Natural killer cell (primary cell): ENCODE measurements around the gene MCOLN1. TPM values are rescaled to one million over a fixed set of nuclear protein-coding genes. Genes with fewer than 3 reads are reported as not detected.

ENCODE experiments used
- ATAC-seq, 3 donors: fragments of 150-1000 bp in 2 of 3; fragments of 200-7000 bp in 1 of 3; cut with Tn5 transposase; 1 replicate in 1 of 3; 2 replicates in 2 of 3; pipeline ENCODE4 v1.10.0; 2021; ENCODE audit warnings: mild to moderate bottlenecking in 2 of 3, moderate library complexity in 2 of 3
- DNase-seq, 2 donors: peaks; one replicate each; pipeline versions ENCODE4 v3.0.0 to v3.0.0-alpha.2; 2013 to 2021; ENCODE audit warnings: mixed read lengths in 1 of 2
- H3K27ac ChIP-seq: one replicate; pipeline ENCODE4 v1.5.1; 2013; ENCODE audit warnings: mild to moderate bottlenecking, low read length
- H3K27me3 ChIP-seq: one replicate; pipeline ENCODE4 v1.6.1; 2013; ENCODE audit warnings: low read length; ENCODE audit not compliant: control insufficient read depth, insufficient read depth
- H3K36me3 ChIP-seq: one replicate; pipeline ENCODE4 v1.6.1; 2013; ENCODE audit warnings: low read length; ENCODE audit not compliant: control insufficient read depth, insufficient read depth
- H3K4me1 ChIP-seq: one replicate; pipeline ENCODE4 v1.6.1; 2013; ENCODE audit warnings: low read length; ENCODE audit not compliant: control insufficient read depth, insufficient read depth
- H3K4me3 ChIP-seq: one replicate; pipeline ENCODE4 v1.5.1; 2013; ENCODE audit warnings: low read length
- H3K9me3 ChIP-seq: one replicate; pipeline ENCODE4 v1.6.1; 2013; ENCODE audit warnings: low read length; ENCODE audit not compliant: control insufficient read depth, insufficient read depth
- H3K27ac Mint-ChIP-seq, 2 donors: one replicate each; pipeline ENCODE4 v1.8.0; 2022; ENCODE audit warnings: mild to moderate bottlenecking in 2 of 2, mixed read lengths in 2 of 2, moderate library complexity in 1 of 2
- H3K27me3 Mint-ChIP-seq, 2 donors: one replicate each; pipeline ENCODE4 v1.8.0; 2022; ENCODE audit warnings: low read depth in 2 of 2, mixed read lengths in 2 of 2
- H3K36me3 Mint-ChIP-seq: one replicate; pipeline ENCODE4 v1.8.0; 2022; ENCODE audit warnings: mixed read lengths
- H3K4me1 Mint-ChIP-seq, 2 donors: one replicate each; pipeline ENCODE4 v1.8.0; 2022; ENCODE audit warnings: mixed read lengths in 2 of 2
- H3K4me3 Mint-ChIP-seq: one replicate; pipeline ENCODE4 v1.8.0; 2022; ENCODE audit warnings: mild to moderate bottlenecking, moderate library complexity, mixed read lengths
- H3K9me3 Mint-ChIP-seq, 2 donors: one replicate each; pipeline ENCODE4 v1.8.0; 2022; ENCODE audit warnings: mixed read lengths in 2 of 2
- CTCF ChIP-seq: fragments of 200-600 bp; IDR thresholded peaks from one replicate; pipeline ENCODE4 v1.8.0; 2022; ENCODE audit warnings: antibody characterized with exemption
- whole genome bisulfite sequencing: methylation state at CpG from one replicate; pipeline ENCODE4 v1.1.7; 2013; ENCODE audit warnings: missing lambda C conversion rate; ENCODE audit not compliant: insufficient coverage; 5-methylcytosine and 5-hydroxymethylcytosine counted together
- intact Hi-C: fragments of 100-400 bp; cut with micrococcal nuclease; formaldehyde crosslinking; loops from one replicate; pipeline ENCODE4 v1.14.2; 2022
- total RNA-seq, 4 donors: library from RNA; stranded (reverse); fragments of 120-200 nt in 1 of 4; gene quantifications; one replicate each; pipeline versions ENCODE4 v1.2.3 to v1.2.4, GENCODE V29; 2013 to 2022

Gene MCOLN1
- total RNA-seq, 3 donors from 2014 or later (not counting 1 experiment from before 2014, with no cell fraction given), result 22.9 to 37.6 (median 27.8) TPM

- Mint-ChIP-seq H3K27ac (peak overlapping the region in 1 of 2 donors; percentile 40), H3K36me3 (no peaks in the 10 kb centered on the region), H3K4me1 (peaks cover 0 to 7% of the 10 kb centered on the region in 2 donors), H3K27me3 (peaks cover 0 to 4% of the 10 kb centered on the region in 2 donors), H3K4me3 (no peak overlapping the region), H3K9me3 (no peaks in the 10 kb centered on the region)
- no peaks in the 10 kb centered on the region for H3K27me3 ChIP-seq
- H3K36me3 ChIP-seq, result no peaks in the 10 kb centered on the region
- no peak for TF ChIP-seq CTCF
- intact Hi-C loops, result no loop called here
- WGBS, result 46% methylated on average over 33 of the region's 37 CpGs
- peaks cover 8% of the 10 kb centered on the region for H3K4me1 ChIP-seq
- no peak overlapping the region for H3K27ac ChIP-seq
- DNase-seq (no peak), ATAC-seq (peak in 2 of 3 donors; percentile 15 to 21)
- no peak overlapping the region for H3K4me3 ChIP-seq
- no peaks in the 10 kb centered on the region for H3K9me3 ChIP-seq
Observed at GRCh38 chr19:7482584-7483439, 39.6 kb upstream of the MCOLN1 start.

- H3K36me3 Mint-ChIP-seq, result no peaks in the 10 kb centered on the region
- H3K4me3 Mint-ChIP-seq, result no peak overlapping the region
- Histone ChIP-seq H3K36me3 (no peaks in the 10 kb centered on the region), H3K27me3 (no peaks in the 10 kb centered on the region), H3K4me3 (no peak overlapping the region), H3K9me3 (no peaks in the 10 kb centered on the region), H3K4me1 (peaks cover 14% of the 10 kb centered on the region), H3K27ac (no peak overlapping the region)
- intact Hi-C loops, result no loop called here
- DNase-seq (no peak), ATAC-seq (peak in 1 of 3 donors; percentile 79)
- WGBS, result 93% methylated on average over 17 of the region's 17 CpGs
- no peak overlapping the region for H3K27ac Mint-ChIP-seq
- peaks cover 0 to 4% of the 10 kb centered on the region in 2 donors for H3K27me3 Mint-ChIP-seq
- peaks cover 0 to 7% of the 10 kb centered on the region in 2 donors for H3K4me1 Mint-ChIP-seq
- no peak for TF ChIP-seq CTCF
- no peaks in the 10 kb centered on the region for H3K9me3 Mint-ChIP-seq
Observed at GRCh38 chr19:7483720-7484201, 38.7 kb upstream of the MCOLN1 start.

- H3K9me3 ChIP-seq, result no peaks in the 10 kb centered on the region
- H3K4me3 Mint-ChIP-seq, result no peak overlapping the region
- H3K27me3 Mint-ChIP-seq, result peaks cover 0 to 4% of the 10 kb centered on the region in 2 donors
- WGBS, result 86% methylated on average over 2 of the region's 2 CpGs
- H3K27ac ChIP-seq, result no peak overlapping the region
- no peaks in the 10 kb centered on the region for H3K36me3 ChIP-seq
- no peaks in the 10 kb centered on the region for H3K9me3 Mint-ChIP-seq
- H3K4me1 ChIP-seq, result peaks cover 22% of the 10 kb centered on the region
- no peaks in the 10 kb centered on the region for H3K27me3 ChIP-seq
- H3K4me3 ChIP-seq, result no peak overlapping the region
- H3K4me1 Mint-ChIP-seq, result peaks cover 6 to 15% of the 10 kb centered on the region in 2 donors
- no peak for DNase-seq
- intact Hi-C loops, result no loop called here
- no peak for ATAC-seq
- H3K36me3 Mint-ChIP-seq, result no peaks in the 10 kb centered on the region
- H3K27ac Mint-ChIP-seq, result no peak overlapping the region
- TF ChIP-seq CTCF, result no peak
Observed at GRCh38 chr19:7486923-7487322, 35.5 kb upstream of the MCOLN1 start.
